ENCODE data around the gene NDE1.
"Not testable (repeated sequence)": the region's sequence is repeated elsewhere in the genome, so short reads cannot be mapped to it uniquely, and the experiment has no call there.

NDE1 gene, protein sequence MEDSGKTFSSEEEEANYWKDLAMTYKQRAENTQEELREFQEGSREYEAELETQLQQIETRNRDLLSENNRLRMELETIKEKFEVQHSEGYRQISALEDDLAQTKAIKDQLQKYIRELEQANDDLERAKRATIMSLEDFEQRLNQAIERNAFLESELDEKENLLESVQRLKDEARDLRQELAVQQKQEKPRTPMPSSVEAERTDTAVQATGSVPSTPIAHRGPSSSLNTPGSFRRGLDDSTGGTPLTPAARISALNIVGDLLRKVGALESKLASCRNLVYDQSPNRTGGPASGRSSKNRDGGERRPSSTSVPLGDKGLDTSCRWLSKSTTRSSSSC

GRCh38 chr16:15650019-15650697 lies at the start of gene NDE1:
Gene NDE1, plus strand, starts transcription at chr16:15650245. Its CDS starts 14,534 bp downstream, at chr16:15664779.
- peak; percentile 87 to 89 for DNase-seq

GRCh38 chr16:15601212-15601879 lies 48.7 kb upstream of the NDE1 start:
- no peak for DNase-seq

GRCh38 chr16:15602285-15603044 lies 47.6 kb upstream of the NDE1 start:
- no peak for DNase-seq

DNA sequence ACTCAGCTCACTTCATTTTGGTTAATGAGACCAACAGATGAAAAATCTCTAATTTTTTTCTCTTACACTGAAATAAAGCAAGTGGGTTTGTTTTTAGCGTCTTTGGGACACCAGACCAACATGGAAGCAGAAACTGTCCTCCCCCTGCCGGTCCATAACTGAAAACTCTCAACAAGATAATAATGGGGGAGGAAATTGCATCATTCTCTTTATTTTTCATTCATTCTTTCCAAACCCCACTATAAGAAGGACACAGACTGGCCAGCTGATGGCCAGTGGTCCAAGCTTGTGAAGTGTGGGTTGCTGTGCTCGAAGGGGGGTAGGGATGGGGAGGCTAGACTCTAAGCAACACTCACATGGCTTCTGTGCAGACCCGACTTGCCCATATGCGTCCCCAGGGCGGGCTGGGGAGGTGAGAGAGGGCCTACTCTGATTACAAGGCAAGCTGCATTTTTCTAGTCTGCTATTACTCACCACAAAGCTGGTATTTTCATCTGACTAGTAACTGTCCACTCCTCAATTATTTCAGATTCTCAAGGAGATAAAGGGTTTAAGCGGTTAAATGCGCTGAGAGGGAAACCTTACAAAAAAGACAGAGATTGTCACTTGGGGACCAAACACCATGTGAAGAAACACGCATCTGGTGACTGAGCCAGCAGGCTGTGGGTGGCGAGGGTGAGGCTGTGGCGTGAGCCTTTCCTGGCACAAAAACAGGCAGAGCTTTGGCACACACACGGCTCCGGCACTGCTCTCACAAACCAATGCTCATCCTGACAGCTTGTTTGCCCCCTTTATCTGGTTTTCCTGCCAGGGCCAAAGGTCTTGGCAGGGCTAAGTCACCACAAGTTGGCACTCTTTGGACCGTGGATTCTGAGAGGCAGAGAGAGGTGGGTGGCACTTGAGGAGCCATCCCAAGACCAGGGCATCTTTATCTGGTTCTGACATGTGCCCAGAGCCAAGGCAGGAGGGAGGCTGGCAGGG lies 45.3 kb upstream of the NDE1 start:
- peak in 1 of 2 donors; percentile 25 for DNase-seq

DNA sequence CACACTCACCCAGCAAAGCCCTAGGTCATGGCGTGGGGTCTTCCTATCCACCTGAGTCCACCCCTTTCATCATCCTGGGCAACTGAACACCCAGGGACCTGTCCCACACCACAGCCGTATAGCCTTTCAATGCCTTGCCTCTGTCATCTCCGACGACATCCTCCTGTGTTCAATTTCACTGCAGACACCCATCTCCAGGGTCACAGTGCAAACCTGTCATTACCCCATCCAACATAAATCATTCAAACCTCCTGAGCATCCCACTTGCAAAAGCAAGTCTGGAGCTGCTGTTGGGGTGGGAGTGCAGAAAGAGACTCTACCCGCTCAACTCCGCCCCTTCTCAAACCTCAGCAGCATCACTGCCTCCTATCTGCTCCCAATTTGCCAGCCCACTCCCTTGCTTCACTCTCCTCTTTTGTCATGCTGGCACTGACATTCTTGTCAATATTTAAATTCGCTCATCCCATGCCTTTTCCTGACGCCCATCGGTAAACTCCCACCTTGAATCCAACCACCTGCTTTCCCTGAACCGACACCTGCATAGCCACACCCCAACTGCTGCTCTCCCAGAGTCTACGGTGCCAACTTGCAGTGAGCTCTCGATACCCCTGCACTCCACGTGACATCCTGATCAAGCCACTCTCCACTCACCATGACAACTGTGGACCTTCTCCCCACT lies 44.1 kb upstream of the NDE1 start:
- DNase-seq: no peak

- DNase-seq: no peak
Measured at GRCh38 chr16:15606518-15607220, 43.4 kb upstream of the NDE1 start.

- DNase-seq: not testable (repeated sequence)
Measured at GRCh38 chr16:15607221-15607699, 42.8 kb upstream of the NDE1 start.

- DNase-seq: no peak
Measured at GRCh38 chr16:15607700-15608396, 42.2 kb upstream of the NDE1 start.

DNA sequence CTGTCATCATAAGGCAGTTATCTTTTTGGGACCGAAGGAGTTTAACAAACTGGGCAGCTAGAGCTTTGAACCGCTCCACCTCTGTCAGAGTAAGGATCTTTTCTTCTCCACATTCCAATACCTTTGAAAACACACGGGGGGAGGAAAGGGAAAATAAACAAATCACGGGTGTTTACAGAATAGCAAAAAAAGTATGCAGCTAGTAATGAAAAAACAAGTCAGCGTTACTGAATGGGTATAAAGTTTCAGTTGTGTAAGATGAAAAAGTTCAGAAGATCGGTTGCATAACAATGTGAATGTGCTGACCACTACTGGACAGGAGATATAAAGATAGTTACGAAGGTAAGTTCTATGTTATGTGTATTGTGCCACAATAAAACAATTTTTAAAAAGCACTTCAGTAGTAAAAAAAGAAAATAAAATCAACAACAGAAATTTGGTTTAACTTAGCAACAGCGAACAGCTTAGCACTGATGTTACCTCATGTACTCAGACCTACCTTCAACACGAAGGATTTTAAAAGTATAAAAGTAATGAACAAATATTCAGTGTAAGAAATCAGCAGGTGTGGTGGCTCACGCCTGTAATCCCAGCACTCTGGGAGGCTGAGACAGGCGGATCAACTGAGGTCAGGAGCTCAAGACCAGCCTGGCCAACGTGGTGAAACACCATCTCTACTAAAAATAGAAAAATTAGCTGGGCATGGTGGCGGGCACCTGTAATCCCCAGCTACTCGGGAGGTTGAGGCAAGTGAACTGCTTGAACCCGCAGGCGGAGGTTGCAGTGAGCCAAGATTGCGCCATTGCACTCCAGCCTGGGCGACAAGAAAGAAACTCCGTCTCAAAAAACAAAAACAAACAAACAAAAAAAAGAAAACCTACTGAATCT lies 41.4 kb upstream of the NDE1 start:
- DNase-seq: no peak

GRCh38 chr16:15609286-15609649 lies 40.8 kb upstream of the NDE1 start:
- no peak for DNase-seq

- DNase-seq: no peak
Measured at GRCh38 chr16:15610369-15610871, 39.6 kb upstream of the NDE1 start.

- DNase-seq: no peak
Measured at GRCh38 chr16:15611610-15612009, 38.4 kb upstream of the NDE1 start.

DNA sequence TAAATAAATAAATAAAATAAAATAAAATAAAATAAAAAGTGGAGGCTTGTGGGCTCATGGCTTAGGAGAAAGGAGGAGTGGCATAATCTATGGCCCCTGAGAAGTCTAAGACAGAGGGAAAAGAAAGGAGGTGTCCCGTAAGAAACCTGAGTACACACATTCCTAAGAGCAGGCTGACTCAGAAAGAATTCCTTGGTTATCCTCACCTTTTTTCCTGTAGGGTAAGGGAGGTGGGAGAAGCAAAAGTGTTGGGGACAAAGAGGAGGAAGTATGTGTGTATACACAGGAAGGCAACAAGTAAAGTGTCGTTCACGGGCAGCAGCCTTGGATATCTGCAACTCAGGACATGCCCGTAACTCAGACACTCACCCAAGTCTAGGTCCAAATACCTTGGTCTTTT lies 36.4 kb upstream of the NDE1 start:
- DNase-seq: no peak

GRCh38 chr16:15616012-15616411 lies 34.0 kb upstream of the NDE1 start:
- no peak for DNase-seq

DNA sequence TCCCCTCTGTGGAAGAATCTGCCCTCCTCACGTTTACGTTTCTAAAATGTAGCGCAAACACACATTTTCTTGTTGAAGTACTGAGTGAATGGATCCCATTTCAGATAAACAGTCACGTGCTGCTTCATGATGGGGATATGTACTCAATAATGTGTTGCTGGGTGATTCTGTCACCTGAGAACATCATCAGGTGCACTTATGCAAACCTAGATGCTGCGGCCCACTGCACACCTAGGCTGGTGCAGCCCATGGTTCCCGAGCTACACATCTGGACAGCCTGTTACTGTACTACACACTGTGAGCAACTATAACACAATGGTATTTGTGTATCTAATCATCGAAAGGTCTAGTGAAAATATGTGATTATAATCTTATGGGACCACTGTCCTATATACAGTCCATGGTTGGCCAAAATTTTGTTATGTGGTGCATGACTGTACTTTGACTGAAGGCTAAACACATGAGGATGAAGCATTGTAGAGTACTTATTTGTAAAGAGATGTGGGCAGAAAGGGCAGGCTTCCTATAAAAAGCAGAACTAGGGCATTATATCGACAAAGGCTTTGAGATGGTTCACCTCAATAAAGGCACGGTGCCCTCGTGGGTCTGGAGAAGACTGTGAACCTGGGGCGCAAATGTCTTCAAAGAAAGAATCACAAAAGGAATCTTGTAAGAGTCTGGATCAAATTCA lies 33.4 kb upstream of the NDE1 start:
- no peak for DNase-seq

DNA sequence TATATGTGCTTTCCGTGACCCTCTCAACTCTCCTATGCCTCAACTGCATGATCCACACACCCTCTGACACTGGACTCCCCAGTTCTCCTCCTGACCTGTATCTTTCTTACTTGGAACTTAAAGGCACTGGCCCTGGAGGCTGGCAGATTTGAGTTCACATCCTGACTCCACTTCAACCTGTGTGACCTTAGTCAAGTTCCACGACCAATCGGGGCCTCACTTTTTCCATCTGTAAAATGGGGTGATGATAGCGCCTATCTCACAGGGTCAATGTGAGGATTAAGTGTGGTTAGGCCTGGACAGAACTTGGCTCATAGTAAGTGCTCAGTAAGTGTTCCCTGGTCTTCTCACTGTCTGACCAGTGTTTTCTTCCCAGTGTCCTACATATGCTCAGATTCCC lies 32.1 kb upstream of the NDE1 start:
- no peak for DNase-seq

GRCh38 chr16:15618392-15618791 lies 31.7 kb upstream of the NDE1 start:
- DNase-seq: no peak
